Breast epithelium (tissue), 4 donors: ENCODE results near the gene CENPC. TPM values are rescaled to one million over a fixed set of nuclear protein-coding genes. Genes with fewer than 3 reads are reported as not detected.

Experiments used
- DNase-seq, 2 donors: peaks; one replicate each; pipeline ENCODE4 v3.0.0-alpha.2; 2019; ENCODE audit warnings: low spot score in 2 of 2
- H3K27ac ChIP-seq, 2 donors: fragments of 200-600 bp; sonication (generic) in 1 of 2; one replicate each; pipeline ENCODE4 v1.5.1; 2016 to 2019; ENCODE audit warnings: mild to moderate bottlenecking in 1 of 2
- H3K27me3 ChIP-seq, 2 donors: fragments of 200-600 bp; sonication (generic) in 1 of 2; one replicate each; pipeline versions ENCODE4 v1.5.1 to v1.6.0; 2017 to 2019; ENCODE audit warnings: control low read depth in 1 of 2, mild to moderate bottlenecking in 1 of 2
- H3K36me3 ChIP-seq: fragments of 200-600 bp; one replicate; pipeline ENCODE4 v1.5.1; 2019
- H3K4me1 ChIP-seq, 2 donors: fragments of 200-600 bp; sonication (generic); one replicate each; pipeline ENCODE4 v1.5.1; 2016 to 2019; ENCODE audit warnings: control low read depth in 1 of 2
- H3K4me3 ChIP-seq, 3 donors: fragments of 200-600 bp; sonication (generic); 1 replicate in 2 of 3; 2 replicates in 1 of 3; pipeline ENCODE4 v1.5.1; 2016 to 2019; ENCODE audit warnings: mild to moderate bottlenecking in 3 of 3, moderate library complexity in 2 of 3
- H3K9me3 ChIP-seq, 2 donors: fragments of 200-600 bp; sonication (generic) in 1 of 2; one replicate each; pipeline ENCODE4 v1.5.1; 2016 to 2019; ENCODE audit warnings: control low read depth in 1 of 2
- POLR2A ChIP-seq: fragments of 450-650 bp; IDR thresholded peaks from one replicate; pipeline ENCODE4 v1.6.1; 2016; ENCODE audit warnings: antibody characterized with exemption, mild to moderate bottlenecking, moderate library complexity
- POLR2AphosphoS5 ChIP-seq, 3 donors: sonication (generic); formaldehyde crosslinking; IDR thresholded peaks; one replicate each; pipeline ENCODE4 v1.6.1; 2017; ENCODE audit warnings: antibody characterized with exemption in 3 of 3
- intact Hi-C: fragments of 100-400 bp; cut with DNase I; formaldehyde crosslinking; loops from one replicate; pipeline ENCODE4 v1.15.1; 2023; ENCODE audit warnings: low total_unique reads
- total RNA-seq, 3 donors: library from RNA; depleted of rRNA; stranded (reverse); fragments of >200 nt; gene quantifications; one replicate each; pipeline ENCODE4 v1.1.0, GENCODE V29; 2016
- TF ChIP-seq, protein P1 (sequence below), 3 donors: fragments of 450-650 bp; IDR thresholded peaks; one replicate each; pipeline ENCODE4 v1.5.1; 2016 to 2017; ENCODE audit warnings: antibody characterized with exemption in 3 of 3, mild to moderate bottlenecking in 3 of 3, moderate library complexity in 3 of 3

Gene CENPC, protein sequence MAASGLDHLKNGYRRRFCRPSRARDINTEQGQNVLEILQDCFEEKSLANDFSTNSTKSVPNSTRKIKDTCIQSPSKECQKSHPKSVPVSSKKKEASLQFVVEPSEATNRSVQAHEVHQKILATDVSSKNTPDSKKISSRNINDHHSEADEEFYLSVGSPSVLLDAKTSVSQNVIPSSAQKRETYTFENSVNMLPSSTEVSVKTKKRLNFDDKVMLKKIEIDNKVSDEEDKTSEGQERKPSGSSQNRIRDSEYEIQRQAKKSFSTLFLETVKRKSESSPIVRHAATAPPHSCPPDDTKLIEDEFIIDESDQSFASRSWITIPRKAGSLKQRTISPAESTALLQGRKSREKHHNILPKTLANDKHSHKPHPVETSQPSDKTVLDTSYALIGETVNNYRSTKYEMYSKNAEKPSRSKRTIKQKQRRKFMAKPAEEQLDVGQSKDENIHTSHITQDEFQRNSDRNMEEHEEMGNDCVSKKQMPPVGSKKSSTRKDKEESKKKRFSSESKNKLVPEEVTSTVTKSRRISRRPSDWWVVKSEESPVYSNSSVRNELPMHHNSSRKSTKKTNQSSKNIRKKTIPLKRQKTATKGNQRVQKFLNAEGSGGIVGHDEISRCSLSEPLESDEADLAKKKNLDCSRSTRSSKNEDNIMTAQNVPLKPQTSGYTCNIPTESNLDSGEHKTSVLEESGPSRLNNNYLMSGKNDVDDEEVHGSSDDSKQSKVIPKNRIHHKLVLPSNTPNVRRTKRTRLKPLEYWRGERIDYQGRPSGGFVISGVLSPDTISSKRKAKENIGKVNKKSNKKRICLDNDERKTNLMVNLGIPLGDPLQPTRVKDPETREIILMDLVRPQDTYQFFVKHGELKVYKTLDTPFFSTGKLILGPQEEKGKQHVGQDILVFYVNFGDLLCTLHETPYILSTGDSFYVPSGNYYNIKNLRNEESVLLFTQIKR
- total RNA-seq = 10 to 100 TPM; 30.7 to 67.6 (median 45.9) TPM

DNA sequence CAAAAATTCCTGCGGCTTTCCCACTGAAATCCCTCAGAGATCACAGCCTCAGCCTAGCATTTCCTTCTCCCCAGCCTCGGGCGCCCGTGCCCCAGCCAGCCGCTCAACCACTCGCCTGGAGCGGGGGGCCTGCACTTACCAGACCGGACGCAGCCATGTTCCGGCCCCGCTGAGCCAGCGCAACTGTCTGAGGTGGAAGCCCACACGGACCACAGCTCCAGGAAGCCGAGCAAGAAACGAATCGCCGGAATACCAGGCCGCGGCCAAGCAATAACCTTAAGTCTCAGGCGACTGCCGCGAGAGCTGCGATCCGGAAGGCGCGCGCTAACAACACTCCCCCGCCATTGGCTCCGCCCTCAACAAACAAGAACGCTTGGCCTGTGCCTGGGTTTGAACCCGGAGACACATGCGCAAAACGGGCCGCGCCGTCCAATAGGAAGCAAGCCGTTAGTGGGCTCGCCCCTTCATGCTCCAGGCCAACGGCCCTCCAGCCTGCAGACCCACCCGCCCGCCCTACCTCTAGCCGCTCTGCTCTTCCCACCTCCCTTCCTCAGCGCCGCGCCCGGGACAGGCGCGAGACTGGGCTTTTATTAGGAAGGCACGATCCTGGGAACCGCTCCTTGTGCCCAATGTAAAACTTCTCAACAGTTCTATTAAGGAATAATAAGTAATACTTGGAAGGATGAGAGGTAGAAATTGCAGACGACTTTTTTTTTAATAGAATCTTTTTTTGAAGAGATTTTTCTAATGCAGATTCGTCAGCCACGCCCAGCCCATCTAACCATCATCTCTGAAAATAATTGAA, at the start of gene CENPC:
CENPC (minus strand) TSS at position 305 of the 805 bp plus-strand sequence; CDS start at position 157, 148 bp downstream.
- Histone ChIP-seq H3K9me3 (no peaks in the 10 kb centered on the region), H3K4me1 (peaks cover 0 to 13% of the 10 kb centered on the region in 2 donors), H3K27ac (peak within 1 kb of the TSS; percentile 94 to 95), H3K4me3 (peak within 1 kb of the TSS; percentile 79 to 84 (median 79)), H3K27me3 (no peaks in the 10 kb centered on the region), H3K36me3 (peaks cover 3% of the 10 kb centered on the region)
- TF ChIP-seq, protein P1, sequence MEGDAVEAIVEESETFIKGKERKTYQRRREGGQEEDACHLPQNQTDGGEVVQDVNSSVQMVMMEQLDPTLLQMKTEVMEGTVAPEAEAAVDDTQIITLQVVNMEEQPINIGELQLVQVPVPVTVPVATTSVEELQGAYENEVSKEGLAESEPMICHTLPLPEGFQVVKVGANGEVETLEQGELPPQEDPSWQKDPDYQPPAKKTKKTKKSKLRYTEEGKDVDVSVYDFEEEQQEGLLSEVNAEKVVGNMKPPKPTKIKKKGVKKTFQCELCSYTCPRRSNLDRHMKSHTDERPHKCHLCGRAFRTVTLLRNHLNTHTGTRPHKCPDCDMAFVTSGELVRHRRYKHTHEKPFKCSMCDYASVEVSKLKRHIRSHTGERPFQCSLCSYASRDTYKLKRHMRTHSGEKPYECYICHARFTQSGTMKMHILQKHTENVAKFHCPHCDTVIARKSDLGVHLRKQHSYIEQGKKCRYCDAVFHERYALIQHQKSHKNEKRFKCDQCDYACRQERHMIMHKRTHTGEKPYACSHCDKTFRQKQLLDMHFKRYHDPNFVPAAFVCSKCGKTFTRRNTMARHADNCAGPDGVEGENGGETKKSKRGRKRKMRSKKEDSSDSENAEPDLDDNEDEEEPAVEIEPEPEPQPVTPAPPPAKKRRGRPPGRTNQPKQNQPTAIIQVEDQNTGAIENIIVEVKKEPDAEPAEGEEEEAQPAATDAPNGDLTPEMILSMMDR (IDR thresholded peaks at IDR 0.05) = no peak
- TF ChIP-seq POLR2AphosphoS5 (IDR thresholded peaks at IDR 0.05) (peak in 2 of 3 donors; percentile 78 to 90), POLR2A (peak; percentile 65)
- intact Hi-C loops = no loop called here
- DNase-seq = peak; percentile 92 to 93

DNA sequence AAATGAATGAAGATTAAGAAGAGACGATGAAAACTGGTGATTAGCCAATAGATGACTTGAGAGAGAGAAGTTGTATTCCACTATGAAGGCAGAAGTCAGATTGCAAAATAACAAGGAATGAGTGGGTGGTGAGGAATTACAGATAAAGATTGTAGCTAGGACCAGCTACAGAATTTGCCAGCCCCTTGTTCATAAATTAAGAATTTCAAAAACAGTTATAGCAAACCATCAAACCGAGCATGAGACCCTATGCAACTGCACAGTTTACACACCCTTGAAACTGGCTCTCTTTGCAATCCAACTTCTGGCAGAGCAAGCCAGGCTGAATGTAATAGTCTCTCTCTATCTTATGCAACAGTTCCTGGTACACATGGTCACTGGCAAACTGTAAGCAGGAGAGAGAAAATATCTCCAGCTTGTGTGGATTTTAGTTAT, 48.5 kb upstream of the CENPC start:
- Histone ChIP-seq H3K36me3 (no peaks in the 10 kb centered on the region), H3K4me1 (no peaks in the 10 kb centered on the region), H3K27ac (no peak overlapping the region), H3K27me3 (no peaks in the 10 kb centered on the region), H3K9me3 (no peaks in the 10 kb centered on the region), H3K4me3 (no peak overlapping the region)
- TF ChIP-seq, protein P1 (IDR thresholded peaks at IDR 0.05) = no peak
- TF ChIP-seq POLR2AphosphoS5 (IDR thresholded peaks at IDR 0.05) (no peak), POLR2A (no peak)
- DNase-seq = no peak
- intact Hi-C loops = no loop called here

DNA sequence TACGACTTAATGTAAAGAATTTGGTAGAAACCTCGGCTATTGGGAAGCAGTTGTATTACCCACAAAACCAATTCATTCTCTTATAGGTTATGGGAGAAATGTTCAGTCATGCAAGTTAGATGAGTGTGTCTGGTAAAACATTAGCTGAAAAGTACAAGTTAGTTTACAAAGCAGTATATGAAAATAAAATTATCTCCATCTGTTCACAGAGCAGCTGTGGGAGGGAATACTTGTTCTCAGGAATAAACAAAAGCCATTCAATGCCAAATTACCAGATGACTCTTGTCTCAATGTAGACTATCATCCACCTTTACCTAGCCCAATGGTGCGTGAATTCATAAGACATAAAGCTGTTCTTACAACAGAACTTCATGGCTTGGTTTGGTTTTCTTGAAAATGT, 41.9 kb upstream of the CENPC start:
- no peaks in the 10 kb centered on the region for H3K27me3 ChIP-seq
- TF ChIP-seq, protein P1 (IDR thresholded peaks at IDR 0.05) = no peak
- TF ChIP-seq POLR2A = no peak
- no peak for DNase-seq
- intact Hi-C loops = no loop called here
- no peaks in the 10 kb centered on the region for H3K9me3 ChIP-seq
- no peaks in the 10 kb centered on the region for H3K4me1 ChIP-seq
- no peak overlapping the region for H3K27ac ChIP-seq
- H3K4me3 ChIP-seq = no peak overlapping the region
- no peaks in the 10 kb centered on the region for H3K36me3 ChIP-seq

DNA sequence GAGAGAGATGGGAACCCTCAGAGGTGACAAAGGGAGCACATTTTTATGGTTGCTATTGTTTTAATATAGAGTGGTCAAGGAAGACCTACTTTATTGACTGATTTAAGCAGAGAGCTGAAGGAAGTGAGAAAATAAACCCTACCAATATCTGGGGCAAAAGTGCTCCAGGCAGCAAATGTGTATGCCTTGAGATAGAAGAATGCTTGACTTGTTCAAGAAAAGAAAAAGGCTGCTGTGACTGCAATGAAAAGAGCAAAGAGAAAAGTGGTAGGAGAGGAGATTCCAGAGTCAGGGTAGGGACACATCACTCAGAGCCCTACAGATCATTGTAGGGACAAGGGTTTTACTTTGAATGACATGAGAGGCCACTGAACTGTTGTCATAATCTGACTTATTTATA, 39.2 kb upstream of the CENPC start:
- no peak overlapping the region for H3K4me3 ChIP-seq
- H3K36me3 ChIP-seq = no peaks in the 10 kb centered on the region
- TF ChIP-seq, protein P1 (IDR thresholded peaks at IDR 0.05) = no peak
- TF ChIP-seq POLR2A (no peak), POLR2AphosphoS5 (IDR thresholded peaks at IDR 0.05) (no peak)
- no peak overlapping the region for H3K27ac ChIP-seq
- H3K27me3 ChIP-seq = no peaks in the 10 kb centered on the region
- intact Hi-C loops = no loop called here
- H3K4me1 ChIP-seq = no peaks in the 10 kb centered on the region
- no peak for DNase-seq
- H3K9me3 ChIP-seq = no peaks in the 10 kb centered on the region
